Fibroblast of lung (primary cell): ENCODE data around the gene C8G.

Experiments
- CTCF ChIP-seq, 2 donors: IDR thresholded peaks in 1 of 2; conservative IDR thresholded peaks in 1 of 2; 1 replicate in 1 of 2; 2 replicates in 1 of 2; pipeline ENCODE4 v1.5.1; 2011 to 2012; ENCODE audit warnings: low read length in 2 of 2, control low read depth in 1 of 2, inconsistent platforms in 1 of 2, low read depth in 1 of 2, mild to moderate bottlenecking in 1 of 2
- EZH2 ChIP-seq: IDR thresholded peaks from 2 replicates; pipeline ENCODE4 v1.5.1; 2012; ENCODE audit warnings: low read length, control low read depth, mild to moderate bottlenecking; ENCODE audit errors: missing control alignments

GRCh38 chr9:136970361-136970760, 25.3 kb downstream of the C8G start:
- TF ChIP-seq EZH2 (no peak), CTCF (conservative IDR thresholded peaks at IDR 0.05 in 1 of 2, IDR thresholded peaks at IDR 0.05 in 1 of 2; ENCODE audit: low read depth in 1 of 2, low read length in 2 of 2) (no peak)
